Loucy (cell line): ENCODE measurements around the gene DNAH9.

Source experiments
- H2AFZ ChIP-seq: fragments of 200-600 bp; sonication (generic); 2 replicates; pipeline ENCODE4 v1.6.0; 2016; ENCODE audit warnings: antibody characterized with exemption, mild to moderate bottlenecking, low read length, moderate library complexity
- H3F3A ChIP-seq: fragments of 200-600 bp; 2 replicates; pipeline ENCODE4 v1.6.0; 2016; ENCODE audit warnings: antibody characterized with exemption, low read depth, mild to moderate bottlenecking
- H3K27me3 ChIP-seq: fragments of 200-600 bp; sonication (generic); 2 replicates; pipeline ENCODE4 v1.6.1; 2014; ENCODE audit warnings: low read length, mild to moderate bottlenecking; ENCODE audit not compliant: insufficient read depth, poor library complexity, severe bottlenecking
- H3K36me3 ChIP-seq: fragments of 200-600 bp; sonication (generic); 2 replicates; pipeline ENCODE4 v1.6.1; 2016; ENCODE audit warnings: low read length; ENCODE audit not compliant: insufficient read depth
- H3K4me1 ChIP-seq: fragments of 200-600 bp; sonication (generic); 2 replicates; pipeline ENCODE4 v1.5.1; 2014; ENCODE audit warnings: low read length, mild to moderate bottlenecking; ENCODE audit not compliant: insufficient read depth, poor library complexity, severe bottlenecking
- H3K4me2 ChIP-seq: fragments of 200-600 bp; sonication (generic); 2 replicates; pipeline ENCODE4 v1.6.0; 2014; ENCODE audit warnings: antibody characterized with exemption, low read length, low read depth, mild to moderate bottlenecking; ENCODE audit not compliant: poor library complexity, severe bottlenecking
- H3K4me3 ChIP-seq: fragments of 200-600 bp; sonication (generic); 2 replicates; pipeline ENCODE4 v1.5.1; 2014; ENCODE audit warnings: low read length, mild to moderate bottlenecking, mixed read lengths; ENCODE audit not compliant: poor library complexity, severe bottlenecking
- H3K79me2 ChIP-seq: fragments of 200-600 bp; sonication (generic); 2 replicates; pipeline ENCODE4 v1.6.1; 2014; ENCODE audit warnings: low read length; ENCODE audit not compliant: insufficient read depth
- H3K9ac ChIP-seq: fragments of 200-600 bp; sonication (generic); 2 replicates; pipeline ENCODE4 v1.6.0; 2014; ENCODE audit warnings: mild to moderate bottlenecking, low read depth, low read length, moderate library complexity; ENCODE audit not compliant: poor library complexity, severe bottlenecking
- H3K9me2 ChIP-seq: fragments of 200-600 bp; sonication (generic); replicated peaks from 2 replicates; pipeline ENCODE4 v1.6.1; 2016; ENCODE audit warnings: low read depth, low read length, mixed read lengths
- H3K9me3 ChIP-seq: fragments of 200-600 bp; sonication (generic); 2 replicates; pipeline ENCODE4 v1.6.1; 2014; ENCODE audit warnings: mild to moderate bottlenecking, antibody characterized with exemption, low read length, low read depth; ENCODE audit not compliant: insufficient read depth
- H4K20me1 ChIP-seq: fragments of 200-600 bp; sonication (generic); 2 replicates; pipeline ENCODE4 v1.6.0; 2014; ENCODE audit warnings: antibody characterized with exemption, low read length, mild to moderate bottlenecking; ENCODE audit not compliant: insufficient read depth, poor library complexity, severe bottlenecking
- EZH2phosphoT487 ChIP-seq: fragments of 200-600 bp; IDR thresholded peaks from 2 replicates; pipeline ENCODE4 v1.6.1; 2018; ENCODE audit warnings: antibody characterized with exemption, mild to moderate bottlenecking, moderate library complexity, borderline replicate concordance
- TF ChIP-seq, protein P1 (sequence below): fragments of 200-600 bp; sonication (generic); conservative IDR thresholded peaks from 2 replicates; pipeline ENCODE4 v1.5.1; 2014; ENCODE audit warnings: mild to moderate bottlenecking, antibody characterized with exemption, low read length

Gene DNAH9

DNA sequence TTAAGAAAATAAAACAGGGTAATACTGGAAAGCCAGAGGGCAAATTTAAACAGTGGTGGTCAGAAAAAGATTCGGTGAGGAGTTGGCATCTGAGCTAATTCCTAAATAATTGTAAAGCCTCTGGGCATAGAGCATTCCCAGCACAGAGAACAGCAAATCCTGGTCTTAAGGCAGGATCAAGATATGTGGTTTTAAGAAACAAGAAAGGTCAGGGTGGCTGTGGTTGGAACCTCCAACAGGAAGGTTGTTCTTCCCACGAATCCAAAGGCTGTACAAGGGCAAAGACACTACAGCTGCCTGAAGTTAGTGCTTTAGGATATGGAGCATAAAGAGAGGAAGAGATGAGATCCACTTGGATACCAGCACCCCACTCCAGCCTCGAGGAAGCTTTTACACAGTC, 284.4 kb downstream of the DNAH9 start:
- Histone ChIP-seq H3F3A (no peaks in the 10 kb centered on the region), H3K9me3 (no peaks in the 10 kb centered on the region), H3K27me3 (no peaks in the 10 kb centered on the region), H3K4me3 (no peak overlapping the region), H2AFZ (no peak overlapping the region), H3K9me2 (no peaks in the 10 kb centered on the region), H3K4me2 (no peak overlapping the region), H3K36me3 (no peaks in the 10 kb centered on the region), H3K9ac (no peak overlapping the region), H3K79me2 (no peaks in the 10 kb centered on the region), H4K20me1 (no peaks in the 10 kb centered on the region), H3K4me1 (no peaks in the 10 kb centered on the region)
- no peak for TF ChIP-seq EZH2phosphoT487

DNA sequence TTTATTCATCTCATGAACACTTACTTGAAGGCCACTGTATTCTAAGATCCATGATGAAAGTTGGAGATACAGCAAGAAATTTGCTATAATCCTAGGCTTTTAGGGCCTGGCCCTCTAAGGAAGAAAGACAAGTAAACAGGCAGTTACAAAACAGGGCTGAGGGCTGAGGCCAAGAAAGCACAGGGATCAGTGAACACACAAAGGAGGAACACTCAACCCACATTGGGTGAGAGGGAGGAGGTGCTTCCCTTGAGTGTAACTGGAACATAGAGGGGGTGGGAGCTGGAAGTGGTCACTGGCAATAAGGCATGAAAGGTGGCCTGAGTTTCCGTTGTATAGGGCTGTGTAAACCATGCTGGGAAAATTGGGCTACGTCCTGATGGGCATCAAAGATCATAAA, 286.8 kb downstream of the DNAH9 start:
- H3K9me2 ChIP-seq: no peaks in the 10 kb centered on the region
- H2AFZ ChIP-seq: no peak overlapping the region
- H3K27me3 ChIP-seq: no peaks in the 10 kb centered on the region
- no peaks in the 10 kb centered on the region for H3K79me2 ChIP-seq
- H3K9me3 ChIP-seq: no peaks in the 10 kb centered on the region
- no peaks in the 10 kb centered on the region for H4K20me1 ChIP-seq
- H3K4me3 ChIP-seq: no peak overlapping the region
- H3K4me1 ChIP-seq: no peaks in the 10 kb centered on the region
- no peak overlapping the region for H3K9ac ChIP-seq
- no peaks in the 10 kb centered on the region for H3K36me3 ChIP-seq
- H3F3A ChIP-seq: no peaks in the 10 kb centered on the region
- H3K4me2 ChIP-seq: no peak overlapping the region
- TF ChIP-seq EZH2phosphoT487: no peak
- TF ChIP-seq, protein P1, sequence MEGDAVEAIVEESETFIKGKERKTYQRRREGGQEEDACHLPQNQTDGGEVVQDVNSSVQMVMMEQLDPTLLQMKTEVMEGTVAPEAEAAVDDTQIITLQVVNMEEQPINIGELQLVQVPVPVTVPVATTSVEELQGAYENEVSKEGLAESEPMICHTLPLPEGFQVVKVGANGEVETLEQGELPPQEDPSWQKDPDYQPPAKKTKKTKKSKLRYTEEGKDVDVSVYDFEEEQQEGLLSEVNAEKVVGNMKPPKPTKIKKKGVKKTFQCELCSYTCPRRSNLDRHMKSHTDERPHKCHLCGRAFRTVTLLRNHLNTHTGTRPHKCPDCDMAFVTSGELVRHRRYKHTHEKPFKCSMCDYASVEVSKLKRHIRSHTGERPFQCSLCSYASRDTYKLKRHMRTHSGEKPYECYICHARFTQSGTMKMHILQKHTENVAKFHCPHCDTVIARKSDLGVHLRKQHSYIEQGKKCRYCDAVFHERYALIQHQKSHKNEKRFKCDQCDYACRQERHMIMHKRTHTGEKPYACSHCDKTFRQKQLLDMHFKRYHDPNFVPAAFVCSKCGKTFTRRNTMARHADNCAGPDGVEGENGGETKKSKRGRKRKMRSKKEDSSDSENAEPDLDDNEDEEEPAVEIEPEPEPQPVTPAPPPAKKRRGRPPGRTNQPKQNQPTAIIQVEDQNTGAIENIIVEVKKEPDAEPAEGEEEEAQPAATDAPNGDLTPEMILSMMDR: no peak

DNA sequence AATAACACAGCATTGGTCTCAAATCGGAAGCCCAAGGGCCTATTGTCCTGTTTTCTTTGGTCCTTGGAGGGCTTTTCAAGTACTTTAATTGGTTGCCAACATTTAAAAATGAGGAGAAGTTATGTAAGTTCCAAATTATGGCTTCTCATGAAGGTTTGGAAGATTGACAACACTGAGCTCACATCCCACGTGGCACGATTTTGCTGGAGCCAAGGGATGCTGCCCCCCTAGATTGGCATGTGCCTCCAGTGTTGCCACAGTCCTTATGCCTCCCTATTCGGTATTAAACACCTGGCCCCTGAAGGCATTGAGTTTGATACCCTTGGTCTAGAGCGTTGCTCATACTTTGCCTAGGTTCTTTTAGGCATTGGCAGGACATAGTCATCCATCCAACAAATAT, 291.0 kb downstream of the DNAH9 start:
- H3K9me3 ChIP-seq: no peaks in the 10 kb centered on the region
- no peaks in the 10 kb centered on the region for H4K20me1 ChIP-seq
- no peaks in the 10 kb centered on the region for H3K9me2 ChIP-seq
- H2AFZ ChIP-seq: no peak overlapping the region
- H3K9ac ChIP-seq: no peak overlapping the region
- TF ChIP-seq, protein P1: no peak
- no peak for TF ChIP-seq EZH2phosphoT487
- no peaks in the 10 kb centered on the region for H3K27me3 ChIP-seq
- no peaks in the 10 kb centered on the region for H3F3A ChIP-seq
- no peaks in the 10 kb centered on the region for H3K36me3 ChIP-seq
- no peaks in the 10 kb centered on the region for H3K79me2 ChIP-seq
- H3K4me1 ChIP-seq: no peaks in the 10 kb centered on the region
- no peak overlapping the region for H3K4me3 ChIP-seq
- H3K4me2 ChIP-seq: no peak overlapping the region

DNA sequence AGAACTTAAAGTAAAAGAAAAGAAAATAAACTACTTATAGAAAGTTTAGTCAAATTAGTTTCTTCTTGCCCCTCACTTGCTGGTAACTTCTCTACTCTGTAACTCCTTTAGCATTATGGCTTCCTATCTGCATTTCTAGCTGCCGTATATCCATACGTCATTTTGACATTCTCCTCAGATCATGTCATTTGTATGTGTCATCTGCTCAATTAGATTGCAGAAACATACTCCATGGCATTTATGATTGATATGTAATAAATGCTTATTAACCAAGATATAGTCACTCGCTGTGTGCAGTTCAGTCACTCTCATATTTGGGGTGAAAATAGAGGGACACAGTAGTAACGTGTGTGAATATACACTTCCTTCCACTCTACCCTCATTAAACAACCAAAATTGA, 295.6 kb downstream of the DNAH9 start:
- no peaks in the 10 kb centered on the region for H3K9me2 ChIP-seq
- H3K27me3 ChIP-seq: no peaks in the 10 kb centered on the region
- no peak overlapping the region for H3K4me2 ChIP-seq
- no peak overlapping the region for H3K9ac ChIP-seq
- H3F3A ChIP-seq: no peaks in the 10 kb centered on the region
- no peaks in the 10 kb centered on the region for H3K4me1 ChIP-seq
- TF ChIP-seq, protein P1: no peak
- no peak for TF ChIP-seq EZH2phosphoT487
- H3K4me3 ChIP-seq: no peak overlapping the region
- no peaks in the 10 kb centered on the region for H4K20me1 ChIP-seq
- H3K79me2 ChIP-seq: no peaks in the 10 kb centered on the region
- no peaks in the 10 kb centered on the region for H3K36me3 ChIP-seq
- H3K9me3 ChIP-seq: no peaks in the 10 kb centered on the region
- H2AFZ ChIP-seq: no peak overlapping the region
